NOMO-1 treated with dmso at 0.1 percent for 144 hours (cell line): ENCODE results near the gene TWIST2.

ENCODE experiments used
- DNase-seq: peaks from one replicate; lab custom pipeline; 2025; ENCODE audit not compliant: unreplicated experiment; lab: John Stamatoyannopoulos, UW

TWIST2 gene

DNA sequence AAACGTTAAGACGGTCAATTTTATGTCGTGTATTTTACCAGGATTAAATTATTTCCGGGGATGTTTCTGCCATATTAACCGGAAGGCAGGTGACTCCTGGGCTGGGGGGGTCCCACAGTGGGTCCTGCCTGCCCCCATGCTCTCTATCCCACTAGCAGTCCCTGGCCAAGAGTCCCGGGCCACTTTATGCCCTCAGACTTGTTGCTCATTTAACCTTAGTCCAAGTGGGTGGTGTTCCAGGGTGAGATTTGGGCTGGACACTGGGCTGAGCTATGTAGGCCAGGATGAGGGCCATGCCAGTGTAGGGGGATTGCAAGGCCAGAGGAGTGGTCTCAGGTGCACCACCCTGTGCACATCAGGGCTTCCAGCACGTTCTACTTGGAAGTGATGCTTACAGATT is 24.1 kb downstream of the TWIST2 start:
- no peak for DNase-seq

DNA sequence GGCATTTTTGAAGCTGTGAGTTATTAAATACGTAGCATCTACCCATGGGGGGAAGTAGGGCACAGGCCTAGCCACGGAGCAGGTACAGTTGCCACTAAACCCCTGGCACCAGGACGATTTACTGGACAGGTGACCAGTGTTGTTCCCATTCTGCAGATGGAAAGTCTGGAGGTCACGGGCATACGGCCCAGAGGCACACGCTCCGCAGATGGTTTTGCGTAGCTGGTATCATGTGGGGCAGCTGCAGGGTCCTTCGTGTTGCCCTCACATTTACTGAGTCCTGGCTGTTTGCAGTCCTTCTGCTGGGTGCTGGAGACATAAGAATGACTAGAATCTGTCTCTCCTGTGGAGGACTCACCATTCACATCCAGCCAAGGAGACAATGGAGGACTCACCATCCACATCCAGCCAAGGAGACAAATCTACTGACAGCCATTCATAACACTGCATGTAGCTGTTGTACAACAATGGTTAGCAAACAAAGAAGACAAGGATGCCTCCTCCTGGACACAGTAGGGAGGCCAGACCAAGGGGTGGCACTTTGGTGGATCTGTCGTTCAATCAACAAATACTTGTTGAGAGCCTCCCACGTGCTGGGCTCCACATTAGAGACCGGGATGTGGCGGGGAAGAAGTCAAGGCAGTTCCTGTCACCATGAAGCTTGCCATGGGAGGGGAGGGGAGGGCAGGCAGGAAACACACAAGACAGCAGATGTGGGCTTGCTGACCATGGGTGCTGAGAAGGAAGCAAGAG is 24.9 kb downstream of the TWIST2 start:
- DNase-seq = no peak

DNA sequence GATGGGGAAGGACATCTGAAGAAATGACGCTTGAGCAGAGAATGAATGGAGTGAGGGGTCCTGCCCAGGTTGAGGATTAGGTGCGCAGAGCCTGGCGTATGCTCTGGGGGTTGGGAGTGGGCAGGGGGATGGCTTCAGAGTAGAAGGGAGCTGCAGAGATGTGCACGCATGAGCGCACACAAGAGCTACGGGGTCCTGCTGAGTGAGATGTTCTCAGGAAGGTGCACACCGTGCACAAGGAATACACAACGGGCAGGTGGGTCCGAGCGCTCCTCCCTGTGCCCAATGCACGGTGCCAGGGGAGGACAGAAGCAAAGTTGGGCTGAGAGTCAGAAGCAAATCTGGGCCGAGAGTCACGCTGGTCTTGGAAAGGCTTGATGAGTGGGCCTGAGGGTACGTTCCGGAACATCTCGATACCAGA is 25.5 kb downstream of the TWIST2 start:
- DNase-seq = no peak

DNA sequence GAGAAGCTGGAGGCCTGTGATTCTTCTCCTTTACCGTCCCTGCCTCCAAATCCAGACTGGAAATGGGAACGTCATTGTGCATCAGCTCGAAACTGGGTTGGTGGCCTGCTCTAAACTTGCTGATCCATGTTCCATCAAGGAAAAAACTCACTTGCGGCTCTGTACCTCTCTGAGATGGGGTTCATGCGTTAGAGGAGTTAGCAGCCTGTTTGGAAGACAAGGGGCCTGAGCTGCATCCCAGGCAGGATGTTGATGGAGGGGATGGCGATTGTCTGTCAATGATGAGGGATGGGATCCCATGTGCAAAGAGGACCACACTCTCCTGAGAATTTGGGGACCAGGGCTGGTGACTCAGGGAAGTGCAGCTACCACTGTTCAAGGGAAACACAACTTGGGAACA is 26.0 kb downstream of the TWIST2 start:
- no peak for DNase-seq

DNA sequence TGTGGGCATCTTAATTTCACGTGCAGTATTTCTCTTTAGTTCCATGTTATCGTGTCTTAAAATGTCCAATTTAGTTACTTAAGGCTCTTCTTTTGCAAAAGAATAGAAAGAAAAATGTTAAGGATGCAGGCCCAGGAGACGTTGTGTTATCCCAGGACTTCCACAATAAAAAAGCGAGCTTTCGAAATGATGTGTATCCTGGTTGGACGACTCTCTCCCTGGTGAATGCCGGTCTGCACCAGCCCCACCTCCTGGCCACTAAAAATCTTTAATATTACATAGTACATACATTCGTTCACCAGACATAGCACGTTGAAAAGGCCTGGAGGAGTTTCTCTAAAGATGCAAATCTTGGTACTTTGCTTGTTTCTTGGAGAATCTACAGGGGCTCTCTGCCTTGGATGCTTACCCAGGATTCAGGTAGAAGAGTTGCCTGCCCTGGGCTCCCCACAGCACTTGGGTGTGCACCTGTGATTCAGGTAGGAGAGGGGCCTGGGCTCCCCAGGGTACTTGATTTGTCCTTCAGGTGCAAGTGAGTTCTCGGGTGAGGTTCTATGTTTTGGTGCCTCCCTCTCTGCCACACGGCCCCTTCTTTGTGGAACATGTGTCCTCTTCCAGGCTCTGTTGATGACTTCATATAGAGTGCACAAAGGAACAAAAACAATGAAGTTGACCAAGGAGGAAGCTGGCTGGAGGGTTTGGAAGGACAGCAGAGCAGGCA is 26.6 kb downstream of the TWIST2 start:
- DNase-seq = no peak

DNA sequence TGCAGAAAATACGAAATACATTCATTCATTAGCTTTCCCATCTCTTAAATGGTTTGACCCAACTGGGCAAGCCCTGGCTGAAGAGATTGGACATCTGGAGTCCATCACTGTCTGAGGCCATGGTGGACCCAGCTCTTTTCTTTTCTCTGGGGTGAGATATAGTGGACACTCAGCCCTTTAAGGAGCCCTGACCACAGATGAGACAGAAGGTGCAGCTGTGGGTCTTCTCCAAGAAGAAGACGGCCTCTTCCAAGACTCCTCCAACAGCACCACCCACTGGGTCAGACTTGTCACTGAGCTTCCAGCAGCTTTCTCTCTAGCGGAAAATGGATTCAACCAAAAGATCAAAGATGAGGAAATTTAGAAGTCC is 27.2 kb downstream of the TWIST2 start:
- no peak for DNase-seq

DNA sequence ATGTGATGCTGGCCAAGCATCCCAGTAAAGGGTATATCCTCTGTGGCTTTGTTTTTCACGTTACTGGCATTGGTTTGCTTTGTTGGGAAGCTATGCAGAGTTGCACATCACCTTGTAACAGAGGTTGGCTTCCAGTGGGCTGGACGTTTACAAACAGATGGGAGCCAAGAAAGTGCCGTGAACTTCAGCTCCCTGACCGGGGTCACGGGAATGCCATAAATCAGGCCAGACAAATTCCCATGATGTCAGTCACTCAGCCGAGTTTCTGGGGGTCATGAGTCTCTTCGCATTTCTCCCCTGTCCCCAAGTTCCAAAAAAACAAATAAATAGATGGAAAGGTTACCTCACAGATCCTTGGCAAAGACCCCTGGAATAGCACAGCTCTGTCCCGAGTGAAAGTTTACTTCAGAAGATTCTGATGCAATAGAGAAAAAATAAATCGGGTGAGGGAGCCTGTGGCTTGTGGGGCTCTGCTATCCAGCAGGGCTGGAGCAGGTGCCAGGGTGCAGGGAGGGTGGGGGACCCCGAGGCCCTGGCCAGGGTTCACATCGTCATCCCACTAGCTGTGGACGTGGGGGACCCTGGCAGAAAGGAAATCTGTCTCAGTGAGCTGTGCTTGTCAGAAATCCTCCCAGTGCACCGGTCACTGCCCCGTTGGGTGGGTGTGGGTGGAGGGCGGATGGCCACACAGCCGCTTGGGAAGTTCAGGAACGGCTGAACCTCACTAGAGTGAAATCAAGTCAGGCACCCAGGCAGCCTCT is 27.8 kb downstream of the TWIST2 start:
- DNase-seq = no peak

DNA sequence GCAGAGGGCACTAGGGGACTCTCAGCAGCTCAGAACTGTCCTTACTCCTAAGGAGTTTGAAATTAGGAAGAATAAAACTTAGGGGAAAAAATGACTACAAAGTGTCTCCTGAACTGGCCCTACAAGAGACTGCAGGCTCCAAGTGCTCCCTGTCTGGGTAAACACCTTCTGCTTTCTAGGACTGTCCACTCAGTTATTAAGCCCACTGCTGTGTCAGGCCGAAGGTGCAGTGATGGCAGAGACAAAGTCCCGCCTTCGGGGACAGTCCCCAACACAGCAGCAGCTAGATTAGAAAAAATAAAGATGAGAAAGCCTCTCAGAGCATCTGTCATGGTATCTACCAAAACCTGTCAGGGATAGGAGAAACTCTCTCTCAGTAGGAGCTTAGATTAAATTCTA is 28.3 kb downstream of the TWIST2 start:
- no peak for DNase-seq

DNA sequence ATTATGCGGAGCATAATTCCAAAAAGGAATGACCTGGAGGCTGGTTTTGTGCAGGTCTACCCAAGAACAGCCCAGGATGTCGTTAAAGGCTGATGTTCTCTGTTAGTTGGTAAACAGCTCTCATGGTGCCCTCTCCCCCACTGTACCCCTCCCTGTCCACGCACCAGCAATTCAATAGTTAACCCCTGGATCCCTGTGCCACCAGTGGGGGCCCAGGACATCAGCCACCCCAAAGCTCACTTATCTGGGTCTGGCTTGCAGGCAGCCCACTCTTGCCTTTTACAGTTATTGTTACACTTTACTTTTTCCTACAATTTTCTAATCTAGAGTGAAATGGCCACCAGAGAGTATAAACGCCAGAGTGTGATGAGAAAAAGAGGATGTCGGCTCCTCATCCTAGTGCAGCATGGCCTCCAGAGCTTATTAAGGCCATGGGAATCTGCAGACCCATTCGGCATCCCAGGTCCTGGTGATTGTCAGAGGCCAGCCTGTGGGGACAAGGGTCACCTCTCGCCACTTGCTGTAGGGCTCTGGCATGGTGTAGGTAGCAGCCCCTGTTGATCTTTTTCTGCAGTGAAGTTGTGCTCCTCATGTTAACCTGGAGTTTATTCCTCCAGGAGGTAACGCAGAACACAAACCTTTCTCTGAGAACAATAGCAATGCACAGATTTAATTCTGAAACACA is 30.3 kb downstream of the TWIST2 start:
- no peak for DNase-seq

DNA sequence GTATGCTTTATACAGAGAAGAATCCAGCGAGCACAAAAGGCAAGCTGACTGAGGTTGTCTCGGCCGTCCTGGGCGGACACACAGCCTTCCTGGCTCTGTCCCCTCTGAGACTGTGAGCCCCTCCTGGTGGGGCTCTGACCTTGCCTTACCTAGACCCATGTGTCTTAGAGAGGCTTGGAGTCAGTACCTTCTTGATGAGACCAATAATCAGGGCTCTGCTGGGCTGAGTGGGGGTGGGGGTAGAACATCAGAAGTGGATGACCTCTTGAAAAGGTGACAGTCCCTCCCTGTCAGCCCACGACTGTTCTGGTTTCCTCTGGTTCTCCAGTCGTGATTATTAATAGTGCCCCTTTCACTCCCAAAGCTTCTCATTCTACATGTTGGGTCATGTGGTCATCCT is 31.2 kb downstream of the TWIST2 start:
- no peak for DNase-seq

DNA sequence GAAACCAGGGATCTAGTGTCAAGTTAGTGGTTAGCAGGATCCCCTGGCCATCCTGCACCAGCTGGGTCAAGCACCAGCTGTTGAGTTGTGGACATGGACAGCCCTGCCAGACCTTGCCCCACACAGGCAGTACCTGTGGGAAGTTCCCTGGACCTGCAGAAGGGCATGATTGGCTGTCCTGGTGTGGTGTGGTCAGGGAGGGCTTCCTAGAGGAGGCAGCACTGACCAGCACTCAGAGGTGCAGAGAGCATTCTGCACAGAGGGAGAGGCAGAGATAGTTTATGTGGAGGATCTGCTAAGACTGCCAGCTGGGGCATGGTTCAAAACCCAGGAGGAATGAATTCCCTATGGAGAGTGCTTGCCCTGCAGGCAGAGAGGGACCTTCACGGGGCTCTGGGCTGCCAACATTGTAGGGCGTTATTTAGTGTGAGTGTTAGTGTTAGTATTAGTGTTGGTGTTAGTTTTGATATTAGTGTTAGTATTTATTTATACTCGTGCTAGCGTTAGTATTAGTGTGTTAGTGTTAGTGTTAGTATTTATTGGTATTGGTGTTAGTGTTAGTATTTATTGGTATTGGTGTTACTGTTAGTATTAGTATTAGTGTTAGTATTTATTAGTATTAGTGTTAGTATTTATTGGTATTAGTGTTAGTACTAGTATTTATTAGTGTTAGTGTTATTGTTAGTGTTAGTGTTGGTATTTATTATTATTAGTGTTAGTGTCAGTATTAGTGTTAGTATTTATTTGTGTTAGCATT is 31.9 kb downstream of the TWIST2 start:
- DNase-seq = peak; percentile 35

DNA sequence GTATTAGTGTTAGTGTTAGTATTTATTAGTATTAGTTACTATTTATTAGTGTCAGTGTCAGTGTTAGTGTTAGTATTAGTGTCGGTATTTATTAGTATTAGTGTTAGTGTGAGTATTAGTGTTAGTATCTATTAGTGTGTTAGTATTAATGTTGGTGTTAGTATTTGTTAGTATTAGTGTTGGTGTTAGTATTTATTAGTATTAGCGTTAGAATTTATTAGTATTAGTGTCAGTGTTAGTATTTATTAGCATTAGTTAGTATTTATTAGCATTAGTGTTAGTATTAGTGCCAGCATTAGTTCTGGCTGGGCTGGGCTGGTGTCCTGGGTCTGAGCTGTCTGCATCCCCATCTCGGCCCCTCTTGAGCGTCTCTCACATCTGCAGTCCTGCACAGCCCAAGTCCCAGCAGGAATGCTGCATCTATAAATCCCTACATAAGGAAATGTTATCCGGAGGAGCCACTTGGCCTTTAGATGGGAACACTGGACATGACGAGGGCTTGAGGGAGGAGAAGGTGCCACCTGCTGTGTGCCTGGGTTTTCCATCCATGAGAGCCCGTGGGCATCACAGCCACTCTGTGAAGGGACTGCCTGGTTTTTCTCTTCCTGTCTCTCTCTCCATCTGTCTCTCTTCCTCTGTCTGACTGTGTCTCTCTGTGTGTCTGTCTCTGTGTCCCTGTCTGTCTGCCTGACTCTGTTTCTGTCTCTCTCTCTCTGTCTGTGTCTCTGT is 33.6 kb downstream of the TWIST2 start:
- peak; percentile 15 for DNase-seq

DNA sequence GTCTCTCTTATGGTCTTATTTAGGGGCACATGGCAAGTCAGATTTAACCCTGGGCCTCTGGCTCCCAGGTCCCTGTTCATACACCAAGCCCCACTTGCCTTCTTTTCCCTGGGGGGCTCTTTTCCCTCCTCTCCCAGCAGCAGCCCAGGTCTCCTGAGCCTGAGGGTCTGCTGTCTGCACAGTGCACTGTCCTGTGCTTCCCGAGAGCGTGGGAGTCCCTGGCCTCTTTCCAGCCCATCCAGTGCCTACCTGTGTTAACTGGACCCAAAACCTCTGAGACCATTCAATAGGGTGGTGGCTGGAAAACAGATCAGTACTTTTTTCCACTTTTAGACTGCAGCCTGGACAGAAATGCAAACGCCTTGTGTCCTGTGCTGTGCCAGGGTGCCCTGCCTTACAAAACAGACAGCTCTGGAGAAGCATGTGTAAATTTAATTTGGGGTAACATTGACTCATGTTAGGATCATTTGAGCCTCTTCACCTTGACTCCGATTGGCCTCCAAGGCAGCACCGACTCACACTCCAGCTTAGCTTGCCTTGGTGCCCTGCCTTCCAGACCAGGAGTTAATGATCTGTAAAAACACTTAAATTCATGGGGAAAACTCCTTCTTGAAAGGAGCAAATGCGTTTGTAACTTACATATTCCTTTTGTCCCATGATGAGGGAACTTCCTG is 34.3 kb downstream of the TWIST2 start:
- DNase-seq = no peak

DNA sequence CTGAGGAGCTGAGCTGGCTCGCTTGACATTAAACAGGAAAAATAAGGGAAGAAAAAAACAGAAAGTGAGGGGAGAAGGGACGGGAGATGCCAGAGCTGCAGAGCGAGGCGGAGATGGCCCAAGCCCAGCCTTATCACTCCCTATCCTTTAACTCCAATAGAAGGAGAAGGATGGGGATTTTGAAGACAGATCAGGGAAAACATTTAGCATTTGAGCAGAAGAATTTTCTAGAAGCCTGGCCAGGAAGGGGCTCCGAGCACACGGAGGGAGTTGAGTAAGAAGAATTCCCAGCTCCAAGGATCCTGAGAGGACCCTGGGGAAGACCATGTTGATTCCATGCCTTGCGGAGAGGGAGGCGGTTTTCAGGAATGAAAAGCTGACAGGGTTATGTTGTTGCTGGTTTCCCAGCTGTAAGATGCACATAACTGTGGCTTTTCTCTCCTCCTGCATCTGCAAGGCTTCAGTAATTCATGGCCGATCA is 35.6 kb downstream of the TWIST2 start:
- DNase-seq = no peak

DNA sequence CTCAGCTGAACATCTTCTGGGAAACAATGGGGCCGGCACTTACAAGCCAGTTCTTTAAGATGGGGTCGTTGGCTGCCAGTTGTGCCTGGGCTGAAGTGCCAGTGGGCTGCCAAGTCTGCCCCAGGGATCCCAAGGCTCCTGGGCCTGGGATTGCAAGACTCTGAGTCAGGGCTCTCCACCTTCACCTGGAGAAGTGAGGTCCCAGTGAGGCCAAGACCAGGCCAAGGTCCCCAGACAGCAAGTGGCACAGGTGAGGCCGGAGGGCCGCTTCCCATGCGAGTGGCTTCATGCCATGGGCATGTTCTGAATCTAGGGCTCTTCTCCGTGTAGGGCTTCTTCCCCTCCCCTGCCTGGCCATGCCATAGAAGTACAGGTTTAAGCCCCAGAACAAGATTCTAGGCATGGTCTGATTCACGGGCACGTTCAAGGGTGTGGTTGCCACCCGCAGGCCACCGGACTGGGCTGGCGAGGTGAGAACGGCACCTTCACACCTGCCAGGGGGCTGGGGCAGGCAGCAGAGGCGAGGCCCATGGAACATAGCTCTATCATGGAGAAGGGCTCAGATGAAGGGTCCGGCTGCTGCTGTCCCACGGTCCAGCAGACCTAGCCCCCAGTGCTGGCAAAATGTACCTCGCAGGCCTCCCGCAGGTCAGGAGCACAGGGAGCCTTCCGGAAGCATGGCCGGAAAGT is 36.4 kb downstream of the TWIST2 start:
- no peak for DNase-seq

DNA sequence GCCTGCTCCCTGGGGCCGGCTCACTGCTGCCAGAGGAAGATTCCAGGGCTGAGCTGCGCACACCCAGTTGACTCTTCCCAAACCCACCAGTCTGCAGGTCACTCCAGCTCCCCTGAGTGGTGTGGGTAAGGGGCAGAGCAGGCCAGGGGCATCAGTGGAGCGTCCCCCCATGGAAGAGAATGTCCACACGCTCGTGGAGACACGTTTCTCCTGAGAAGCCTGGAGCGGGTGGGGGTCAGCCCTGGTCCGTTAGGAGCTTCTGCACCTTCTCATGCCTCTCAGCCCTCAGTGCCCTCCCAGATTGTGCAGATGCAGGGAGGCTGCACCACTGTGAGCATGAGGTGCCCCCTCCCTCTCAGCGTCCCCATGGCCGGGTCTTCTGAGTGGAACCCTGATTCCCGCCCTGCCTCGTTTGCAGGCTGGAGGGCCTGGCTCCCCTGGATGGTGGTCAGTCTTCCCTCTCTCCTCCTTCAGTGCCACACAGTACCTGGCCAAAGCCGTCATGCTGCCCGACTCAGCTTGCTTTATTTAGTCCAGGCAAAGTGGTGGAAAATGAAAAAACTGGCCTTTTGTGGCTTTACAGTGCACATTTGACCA is 37.0 kb downstream of the TWIST2 start:
- DNase-seq = no peak

DNA sequence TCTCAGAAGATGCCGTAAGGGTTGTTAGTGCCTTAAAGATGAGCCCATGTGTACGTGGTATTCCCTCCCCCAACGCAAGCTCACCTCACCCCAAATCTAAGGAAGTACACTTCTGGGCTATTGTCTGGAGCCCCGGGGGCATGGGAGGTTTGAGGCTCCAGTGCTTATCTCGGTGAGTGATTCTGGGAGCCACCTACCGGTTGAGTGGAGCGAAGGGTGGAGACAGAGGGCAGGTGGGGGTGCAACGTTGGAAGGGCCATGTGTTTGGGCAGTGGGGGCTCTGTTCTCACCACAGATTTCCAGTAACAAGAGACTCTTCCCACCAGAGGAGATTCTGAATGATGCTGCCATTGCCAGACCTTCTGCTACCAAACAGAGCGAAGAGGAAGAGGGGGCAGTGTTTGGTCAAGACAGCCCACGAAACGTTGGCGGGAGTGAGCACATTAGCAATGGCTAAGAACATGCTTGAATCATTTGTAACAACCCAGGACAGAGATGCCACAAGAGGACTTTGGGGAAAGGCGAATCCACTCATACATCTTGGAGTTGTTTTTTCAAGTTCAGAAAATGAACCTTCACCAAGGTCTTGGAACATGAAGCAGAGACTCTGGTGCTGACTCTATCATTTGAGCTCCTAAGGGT is 38.7 kb downstream of the TWIST2 start:
- DNase-seq = no peak

DNA sequence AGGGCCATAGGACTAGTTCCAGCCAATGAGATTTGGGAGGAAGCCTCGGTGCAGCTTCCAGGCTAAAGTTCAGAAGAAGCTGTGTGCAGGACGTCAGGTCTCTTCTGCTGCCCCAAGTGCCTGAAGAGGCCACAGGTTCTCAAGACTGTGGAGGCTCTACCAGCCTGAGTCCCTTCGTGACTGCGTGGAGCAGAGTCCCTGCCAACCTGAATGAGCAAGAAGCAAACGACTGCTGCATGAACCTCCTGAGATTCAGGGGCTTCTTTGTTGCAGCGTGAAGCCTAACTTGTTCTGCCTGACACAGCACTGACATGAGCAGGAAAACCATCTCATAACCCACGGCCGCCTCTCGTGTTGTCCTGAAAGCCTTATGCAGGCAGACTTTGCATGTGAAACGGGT is 39.7 kb downstream of the TWIST2 start:
- DNase-seq = no peak
